GM23248 (cell line): ENCODE measurements around the gene SYNE1. TPM values are rescaled to one million over a fixed set of nuclear protein-coding genes. Genes with fewer than 3 reads are reported as not detected.

Source experiments
- DNase-seq: peaks from one replicate; pipeline ENCODE4 v3.0.0-alpha.2; 2015
- H2AFZ ChIP-seq: fragments of 200-600 bp; sonication (generic); 2 replicates; pipeline ENCODE4 v1.6.1; 2016; ENCODE audit warnings: antibody characterized with exemption
- H3F3A ChIP-seq: fragments of 200-600 bp; sonication (generic); 2 replicates; pipeline ENCODE4 v1.6.1; 2016; ENCODE audit warnings: mild to moderate bottlenecking, antibody characterized with exemption, mixed run types; ENCODE audit not compliant: insufficient read depth
- H3K27ac ChIP-seq: fragments of 200-600 bp; sonication (generic); 2 replicates; pipeline ENCODE4 v1.5.1; 2016; ENCODE audit warnings: mild to moderate bottlenecking
- H3K27me3 ChIP-seq: fragments of 200-600 bp; sonication (generic); replicated peaks from 2 replicates; pipeline ENCODE4 v1.6.1; 2016; ENCODE audit warnings: mild to moderate bottlenecking; ENCODE audit not compliant: insufficient read depth
- H3K36me3 ChIP-seq: fragments of 200-600 bp; sonication (generic); 2 replicates; pipeline ENCODE4 v1.6.1; 2016; ENCODE audit warnings: low read depth, mild to moderate bottlenecking
- H3K4me1 ChIP-seq: fragments of 200-600 bp; sonication (generic); 2 replicates; pipeline ENCODE4 v1.6.1; 2016; ENCODE audit warnings: mild to moderate bottlenecking; ENCODE audit not compliant: insufficient read depth
- H3K4me2 ChIP-seq: fragments of 200-600 bp; sonication (generic); one replicate; pipeline ENCODE4 v1.6.1; 2016; ENCODE audit warnings: mild to moderate bottlenecking; ENCODE audit not compliant: unreplicated experiment
- H3K4me3 ChIP-seq: fragments of 200-600 bp; sonication (generic); 2 replicates; pipeline ENCODE4 v1.5.1; 2016; ENCODE audit warnings: mild to moderate bottlenecking
- H3K79me2 ChIP-seq: fragments of 200-600 bp; sonication (generic); 2 replicates; pipeline ENCODE4 v1.6.1; 2016; ENCODE audit warnings: mild to moderate bottlenecking; ENCODE audit not compliant: insufficient read depth
- H3K9ac ChIP-seq: fragments of 200-600 bp; sonication (generic); 2 replicates; pipeline ENCODE4 v1.6.1; 2016; ENCODE audit warnings: mild to moderate bottlenecking
- H3K9me2 ChIP-seq: fragments of 200-600 bp; sonication (generic); 2 replicates; pipeline ENCODE4 v1.6.1; 2016; ENCODE audit warnings: mixed run types, mild to moderate bottlenecking, moderate library complexity; ENCODE audit not compliant: insufficient read depth
- H3K9me3 ChIP-seq: fragments of 200-600 bp; sonication (generic); one replicate; pipeline ENCODE4 v1.6.1; 2017; ENCODE audit warnings: low read depth
- H4K20me1 ChIP-seq: fragments of 200-600 bp; sonication (generic); 2 replicates; pipeline ENCODE4 v1.6.0; 2016; ENCODE audit not compliant: insufficient read depth
- EZH2 ChIP-seq: fragments of 200-600 bp; sonication (generic); IDR thresholded peaks from 2 replicates; pipeline ENCODE4 v1.6.1; 2018; ENCODE audit warnings: antibody characterized with exemption, mild to moderate bottlenecking; ENCODE audit not compliant: insufficient read depth, poor library complexity, severe bottlenecking
- EZH2phosphoT487 ChIP-seq: fragments of 200-600 bp; sonication (generic); IDR thresholded peaks from 2 replicates; pipeline ENCODE4 v1.6.1; 2018; ENCODE audit warnings: antibody characterized with exemption, moderate library complexity, mild to moderate bottlenecking, low read depth; ENCODE audit not compliant: insufficient read depth
- WGBS, 2 experiments: methylation state at CpG; one replicate each; pipeline ENCODE4 v1.1.6; 2015 to 2017; ENCODE audit warnings: low lambda C conversion rate in 2 of 2, low coverage in 1 of 2; ENCODE audit errors: missing lambda C conversion rate in 2 of 2; 5-methylcytosine and 5-hydroxymethylcytosine counted together
- in situ Hi-C: fragments of 300-500 bp; cut with MboI; formaldehyde crosslinking; loops from 2 replicates; pipeline ENCODE4 v1.15.0; 2020
- polyA plus RNA-seq: library from polyadenylated mRNA; unstranded; fragments of >200 nt; fragmentation: Nextera tagmentation; extraction: Ambion mirVana; gene quantifications from 2 replicates; pipeline ENCODE4 v1.2.1, GENCODE V29; 2016
- total RNA-seq: library from RNA; depleted of rRNA; stranded (reverse); fragments of >200 nt; shearing (Covaris generic); gene quantifications from 2 replicates; pipeline ENCODE4 v1.2.3, GENCODE V29; 2014

SYNE1 gene
- total and polyA plus RNA-seq, 2 experiments from 2014 or later = 29.2 to 95.4 TPM

GRCh38 chr6:152170313-152170701 is 466.9 kb downstream of the SYNE1 start:
- Histone ChIP-seq H4K20me1 (no peaks in the 10 kb centered on the region), H3K4me2 (no peak overlapping the region), H3K79me2 (no peaks in the 10 kb centered on the region), H2AFZ (no peak overlapping the region), H3K9me3 (no peaks in the 10 kb centered on the region), H3K4me3 (no peak overlapping the region), H3F3A (peaks cover 8% of the 10 kb centered on the region; the same call in 1 of the 2 replicates), H3K9me2 (no peaks in the 10 kb centered on the region; the same call in 1 of the 2 replicates), H3K36me3 (peaks cover 19% of the 10 kb centered on the region), H3K27me3 (no peaks in the 10 kb centered on the region), H3K4me1 (peaks cover 7% of the 10 kb centered on the region; the same call in 1 of the 2 replicates), H3K9ac (no peak overlapping the region), H3K27ac (no peak overlapping the region)
- in situ Hi-C loops = no loop called here
- TF ChIP-seq EZH2 (no peak), EZH2phosphoT487 (no peak)
- no peak for DNase-seq
- WGBS, 2 experiments = 83 to 89% methylated on average over 4 of the region's 4 CpGs

GRCh38 chr6:152167641-152168603 is 469.2 kb downstream of the SYNE1 start:
- H3K4me3 ChIP-seq = no peak overlapping the region
- H4K20me1 ChIP-seq = no peaks in the 10 kb centered on the region
- H2AFZ ChIP-seq = no peak overlapping the region
- H3F3A ChIP-seq = no peaks in the 10 kb centered on the region
- no peak for TF ChIP-seq EZH2
- TF ChIP-seq EZH2phosphoT487 = no peak
- in situ Hi-C loops = no loop called here
- H3K27ac ChIP-seq = peak overlapping the region; percentile 18; the same call in 1 of the 2 replicates
- peaks cover 7% of the 10 kb centered on the region; the same call in 1 of the 2 replicates for H3K4me1 ChIP-seq
- no peak overlapping the region for H3K9ac ChIP-seq
- H3K4me2 ChIP-seq = no peak overlapping the region
- 73 to 74% methylated on average over 13 of the region's 13 CpGs for WGBS, 2 experiments
- H3K36me3 ChIP-seq = peaks cover 17% of the 10 kb centered on the region; the same call in 1 of the 2 replicates
- H3K9me3 ChIP-seq = no peaks in the 10 kb centered on the region
- H3K27me3 ChIP-seq = no peaks in the 10 kb centered on the region
- no peaks in the 10 kb centered on the region for H3K79me2 ChIP-seq
- no peaks in the 10 kb centered on the region; the same call in 1 of the 2 replicates for H3K9me2 ChIP-seq
- DNase-seq = peak; percentile 64

DNA sequence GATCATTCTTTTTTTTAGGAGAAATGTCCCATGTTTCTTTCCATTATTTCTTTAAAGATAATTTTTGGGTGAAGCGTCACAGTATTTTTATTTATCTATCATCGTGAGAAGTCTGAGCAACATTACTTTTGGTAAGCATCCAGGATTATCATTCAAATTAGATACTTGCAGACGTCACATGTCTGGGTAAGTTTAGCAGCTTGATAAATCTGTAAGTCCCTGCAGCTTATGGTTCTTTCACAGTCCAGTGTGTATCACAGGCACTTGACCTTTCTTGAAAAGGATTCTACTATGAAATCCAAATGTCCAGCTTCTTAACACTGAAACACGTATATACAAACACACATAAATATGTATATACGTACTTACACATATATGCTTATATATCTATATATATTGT is 470.3 kb downstream of the SYNE1 start:
- H4K20me1 ChIP-seq = no peaks in the 10 kb centered on the region
- no peaks in the 10 kb centered on the region for H3K9me3 ChIP-seq
- DNase-seq = no peak
- peaks cover 8% of the 10 kb centered on the region for H3K4me1 ChIP-seq
- no peaks in the 10 kb centered on the region; the same call in 1 of the 2 replicates for H3K9me2 ChIP-seq
- H3K4me3 ChIP-seq = no peak overlapping the region
- in situ Hi-C loops = no loop called here
- no peak overlapping the region for H3K27ac ChIP-seq
- 93 to 97% methylated on average over 5 of the region's 5 CpGs for WGBS, 2 experiments
- no peak for TF ChIP-seq EZH2
- TF ChIP-seq EZH2phosphoT487 = no peak
- no peak overlapping the region for H2AFZ ChIP-seq
- H3F3A ChIP-seq = peaks cover 6% of the 10 kb centered on the region; the same call in 1 of the 2 replicates
- H3K4me2 ChIP-seq = no peak overlapping the region
- peaks cover 17% of the 10 kb centered on the region; the same call in 1 of the 2 replicates for H3K36me3 ChIP-seq
- H3K9ac ChIP-seq = no peak overlapping the region
- H3K79me2 ChIP-seq = no peaks in the 10 kb centered on the region
- H3K27me3 ChIP-seq = no peaks in the 10 kb centered on the region

DNA sequence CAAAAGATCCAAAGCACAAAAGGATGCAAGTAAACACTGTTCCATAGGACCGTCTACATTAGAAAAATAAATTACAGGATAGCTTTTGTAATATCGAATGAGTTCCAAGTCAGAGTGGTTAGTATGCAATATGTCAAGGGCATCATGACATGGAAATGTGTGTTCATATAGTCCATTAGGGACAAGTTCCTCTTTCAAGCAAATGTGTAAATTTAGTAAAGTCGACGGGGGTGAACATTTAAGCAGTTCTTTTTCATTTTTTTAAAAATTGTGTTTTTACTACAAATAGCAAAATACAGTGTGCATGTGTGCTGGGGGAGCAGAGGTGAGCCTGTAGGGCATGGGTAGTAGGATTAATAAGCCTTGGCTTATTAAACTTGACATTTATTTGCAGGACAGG is 470.7 kb downstream of the SYNE1 start:
- H3K36me3 ChIP-seq = peaks cover 17% of the 10 kb centered on the region; the same call in 1 of the 2 replicates
- H3K9me3 ChIP-seq = no peaks in the 10 kb centered on the region
- H3K9ac ChIP-seq = no peak overlapping the region
- in situ Hi-C loops = no loop called here
- peaks cover 10% of the 10 kb centered on the region; the same call in 1 of the 2 replicates for H3F3A ChIP-seq
- H3K4me1 ChIP-seq = peaks cover 12% of the 10 kb centered on the region
- no peaks in the 10 kb centered on the region; the same call in 1 of the 2 replicates for H3K9me2 ChIP-seq
- no peak for DNase-seq
- no peak overlapping the region for H3K4me3 ChIP-seq
- H2AFZ ChIP-seq = no peak overlapping the region
- no peaks in the 10 kb centered on the region for H4K20me1 ChIP-seq
- H3K27me3 ChIP-seq = no peaks in the 10 kb centered on the region
- H3K27ac ChIP-seq = no peak overlapping the region
- no peaks in the 10 kb centered on the region for H3K79me2 ChIP-seq
- H3K4me2 ChIP-seq = no peak overlapping the region
- 97% methylated on average over 4 of the region's 4 CpGs for WGBS, 2 experiments
- TF ChIP-seq EZH2 = no peak
- TF ChIP-seq EZH2phosphoT487 = no peak
